ENCODE measurements around the gene SPTAN1.

SPTAN1 gene

DNA sequence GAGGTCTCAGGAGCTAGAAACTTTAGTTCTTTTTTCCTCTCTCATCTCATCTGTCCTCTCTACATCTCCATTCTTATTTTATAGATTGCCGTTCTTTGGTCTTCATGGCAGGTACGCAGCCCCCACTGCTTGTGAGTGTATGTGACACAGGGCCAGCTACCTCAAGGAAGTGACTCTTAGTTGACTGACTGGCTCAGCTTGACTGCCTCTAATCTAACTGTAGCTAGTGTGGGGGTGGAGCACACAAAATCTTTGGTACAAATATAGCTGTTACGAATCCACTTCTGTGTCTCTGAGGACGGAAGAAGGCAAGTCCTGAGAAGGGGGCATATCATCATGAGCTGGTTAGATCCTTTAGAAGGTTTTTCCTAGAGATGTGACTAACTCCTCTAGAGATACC lies 19.8 kb upstream of the SPTAN1 start:
- peaks cover 52% of the 10 kb centered on the region; the same call in 1 of the 2 replicates for H3K36me3 ChIP-seq (ENCODE audit: insufficient read depth, low read length)
- no peaks in the 10 kb centered on the region for H4K20me1 ChIP-seq (ENCODE audit: insufficient read depth, low read length, poor library complexity, severe bottlenecking)
- no peak overlapping the region for H2AFZ ChIP-seq (ENCODE audit: low read length)
- no peaks in the 10 kb centered on the region for H3K9me3 ChIP-seq (ENCODE audit: insufficient read depth, low read depth, low read length)
- no peaks in the 10 kb centered on the region for H3K9me2 ChIP-seq (replicated peaks; ENCODE audit: low read depth, low read length)
- no peak overlapping the region for H3K4me2 ChIP-seq (ENCODE audit: low read depth, low read length, poor library complexity, severe bottlenecking)
- H3F3A ChIP-seq (ENCODE audit: low read depth): no peaks in the 10 kb centered on the region
- no peaks in the 10 kb centered on the region for H3K79me2 ChIP-seq (ENCODE audit: insufficient read depth, low read length)
- no peak overlapping the region for H3K9ac ChIP-seq (ENCODE audit: low read depth, low read length, poor library complexity, severe bottlenecking)
- H3K27me3 ChIP-seq (ENCODE audit: insufficient read depth, low read length, poor library complexity, severe bottlenecking): no peaks in the 10 kb centered on the region
- no peak for TF ChIP-seq EZH2phosphoT487 (IDR thresholded peaks at IDR 0.05; ENCODE audit: borderline replicate concordance)
- TF ChIP-seq, protein P1, sequence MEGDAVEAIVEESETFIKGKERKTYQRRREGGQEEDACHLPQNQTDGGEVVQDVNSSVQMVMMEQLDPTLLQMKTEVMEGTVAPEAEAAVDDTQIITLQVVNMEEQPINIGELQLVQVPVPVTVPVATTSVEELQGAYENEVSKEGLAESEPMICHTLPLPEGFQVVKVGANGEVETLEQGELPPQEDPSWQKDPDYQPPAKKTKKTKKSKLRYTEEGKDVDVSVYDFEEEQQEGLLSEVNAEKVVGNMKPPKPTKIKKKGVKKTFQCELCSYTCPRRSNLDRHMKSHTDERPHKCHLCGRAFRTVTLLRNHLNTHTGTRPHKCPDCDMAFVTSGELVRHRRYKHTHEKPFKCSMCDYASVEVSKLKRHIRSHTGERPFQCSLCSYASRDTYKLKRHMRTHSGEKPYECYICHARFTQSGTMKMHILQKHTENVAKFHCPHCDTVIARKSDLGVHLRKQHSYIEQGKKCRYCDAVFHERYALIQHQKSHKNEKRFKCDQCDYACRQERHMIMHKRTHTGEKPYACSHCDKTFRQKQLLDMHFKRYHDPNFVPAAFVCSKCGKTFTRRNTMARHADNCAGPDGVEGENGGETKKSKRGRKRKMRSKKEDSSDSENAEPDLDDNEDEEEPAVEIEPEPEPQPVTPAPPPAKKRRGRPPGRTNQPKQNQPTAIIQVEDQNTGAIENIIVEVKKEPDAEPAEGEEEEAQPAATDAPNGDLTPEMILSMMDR (conservative IDR thresholded peaks at IDR 0.05; ENCODE audit: low read length): no peak
- H3K4me3 ChIP-seq (ENCODE audit: low read length, poor library complexity, severe bottlenecking): no peak overlapping the region
- no peaks in the 10 kb centered on the region for H3K4me1 ChIP-seq (ENCODE audit: insufficient read depth, low read length, poor library complexity, severe bottlenecking)

DNA sequence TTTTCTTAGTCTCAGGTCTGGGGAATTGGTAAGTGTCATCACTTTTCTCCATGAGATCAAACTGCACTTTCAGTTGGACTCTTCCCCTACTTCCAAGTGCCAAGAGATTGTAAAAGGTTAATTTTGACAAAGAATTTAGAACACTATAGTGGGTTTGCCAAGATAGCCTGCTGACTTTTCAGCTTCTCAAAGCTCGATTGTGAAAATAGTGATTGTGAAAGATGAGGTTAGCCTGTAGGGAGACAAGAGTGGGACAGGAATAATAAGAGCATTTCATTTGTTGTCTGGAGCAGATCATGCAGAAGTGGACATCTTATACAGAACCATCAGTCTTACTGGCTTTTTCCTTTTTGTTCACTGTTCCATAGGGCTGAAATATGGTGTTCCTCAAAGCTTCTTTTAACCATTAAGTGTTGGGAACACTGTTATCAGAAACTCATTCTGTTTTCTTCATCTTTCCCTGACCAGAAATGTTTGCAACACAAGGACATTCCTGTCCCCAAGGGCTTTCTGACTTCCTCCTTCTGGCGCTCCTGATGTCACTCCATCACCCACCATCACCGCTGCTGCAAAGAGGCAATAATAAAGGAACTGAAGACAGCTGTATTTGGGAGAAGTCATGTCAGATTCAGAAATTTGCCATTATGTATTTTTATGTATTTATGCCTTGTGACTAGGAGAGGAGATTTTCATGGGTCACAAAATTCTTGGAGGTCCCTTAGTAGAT lies 11.6 kb upstream of the SPTAN1 start:
- Histone ChIP-seq H3K4me2 (ENCODE audit: low read depth, low read length, poor library complexity, severe bottlenecking) (no peak overlapping the region), H3K4me1 (ENCODE audit: insufficient read depth, low read length, poor library complexity, severe bottlenecking) (no peaks in the 10 kb centered on the region), H2AFZ (ENCODE audit: low read length) (no peak overlapping the region), H3K79me2 (ENCODE audit: insufficient read depth, low read length) (no peaks in the 10 kb centered on the region), H4K20me1 (ENCODE audit: insufficient read depth, low read length, poor library complexity, severe bottlenecking) (no peaks in the 10 kb centered on the region), H3F3A (ENCODE audit: low read depth) (no peaks in the 10 kb centered on the region), H3K9me3 (ENCODE audit: insufficient read depth, low read depth, low read length) (no peaks in the 10 kb centered on the region), H3K4me3 (ENCODE audit: low read length, poor library complexity, severe bottlenecking) (no peak overlapping the region), H3K9me2 (replicated peaks; ENCODE audit: low read depth, low read length) (no peaks in the 10 kb centered on the region), H3K9ac (ENCODE audit: low read depth, low read length, poor library complexity, severe bottlenecking) (no peak overlapping the region), H3K36me3 (ENCODE audit: insufficient read depth, low read length) (peaks cover 57% of the 10 kb centered on the region; the same call in 1 of the 2 replicates), H3K27me3 (ENCODE audit: insufficient read depth, low read length, poor library complexity, severe bottlenecking) (no peaks in the 10 kb centered on the region)
- TF ChIP-seq, protein P1 (conservative IDR thresholded peaks at IDR 0.05; ENCODE audit: low read length): no peak
- TF ChIP-seq EZH2phosphoT487 (IDR thresholded peaks at IDR 0.05; ENCODE audit: borderline replicate concordance): no peak

DNA sequence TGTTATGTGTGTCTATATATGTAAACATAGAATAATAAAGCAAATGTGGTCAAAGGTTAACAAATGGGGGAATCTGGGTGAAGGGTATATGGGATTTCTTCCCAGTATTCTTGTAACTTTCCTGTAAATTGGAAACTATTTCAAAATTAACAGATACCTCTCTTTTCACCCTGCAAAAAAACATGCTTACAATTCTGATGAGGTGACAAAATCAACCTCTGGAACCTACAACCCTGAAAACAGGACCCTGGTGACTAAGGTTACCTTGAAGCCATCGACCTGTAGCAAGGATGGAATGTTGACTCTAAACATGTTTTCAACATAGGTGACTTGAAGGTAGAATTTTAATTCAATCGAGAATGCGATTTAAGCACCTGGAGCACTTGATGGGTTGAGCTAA lies 5.9 kb upstream of the SPTAN1 start:
- H3K4me2 ChIP-seq (ENCODE audit: low read depth, low read length, poor library complexity, severe bottlenecking): no peak overlapping the region
- no peaks in the 10 kb centered on the region for H3F3A ChIP-seq (ENCODE audit: low read depth)
- no peaks in the 10 kb centered on the region for H4K20me1 ChIP-seq (ENCODE audit: insufficient read depth, low read length, poor library complexity, severe bottlenecking)
- peaks cover 5% of the 10 kb centered on the region for H3K4me1 ChIP-seq (ENCODE audit: insufficient read depth, low read length, poor library complexity, severe bottlenecking)
- H3K36me3 ChIP-seq (ENCODE audit: insufficient read depth, low read length): peaks cover 9% of the 10 kb centered on the region; the same call in 1 of the 2 replicates
- TF ChIP-seq EZH2phosphoT487 (IDR thresholded peaks at IDR 0.05; ENCODE audit: borderline replicate concordance): no peak
- TF ChIP-seq, protein P1 (conservative IDR thresholded peaks at IDR 0.05; ENCODE audit: low read length): no peak
- H3K79me2 ChIP-seq (ENCODE audit: insufficient read depth, low read length): 0 out of 2 replicates have a peak, but pooled peaks cover under 1% of the 10 kb centered on the region
- H3K9me2 ChIP-seq (replicated peaks; ENCODE audit: low read depth, low read length): no peaks in the 10 kb centered on the region
- H3K4me3 ChIP-seq (ENCODE audit: low read length, poor library complexity, severe bottlenecking): no peak overlapping the region
- no peaks in the 10 kb centered on the region for H3K27me3 ChIP-seq (ENCODE audit: insufficient read depth, low read length, poor library complexity, severe bottlenecking)
- no peaks in the 10 kb centered on the region for H3K9me3 ChIP-seq (ENCODE audit: insufficient read depth, low read depth, low read length)
- H2AFZ ChIP-seq (ENCODE audit: low read length): no peak overlapping the region
- no peak overlapping the region for H3K9ac ChIP-seq (ENCODE audit: low read depth, low read length, poor library complexity, severe bottlenecking)

Measured in Loucy (cell line).